Lower lobe of right lung (tissue), 2 donors: ENCODE results near the gene KCNQ4. TPM values are rescaled to one million over a fixed set of nuclear protein-coding genes. Genes with fewer than 3 reads are reported as not detected.

Experiments
- ATAC-seq, 2 donors: fragments of 200-7000 bp; cut with Tn5 transposase; one replicate each; pipeline ENCODE4 v1.9.1; 2020 to 2022; ENCODE audit warnings: mild to moderate bottlenecking in 2 of 2, moderate library complexity in 2 of 2
- DNase-seq: peaks from one replicate; pipeline ENCODE4 v3.0.0-alpha.2; 2020
- H3K27ac ChIP-seq: fragments of 200-600 bp; one replicate; pipeline ENCODE4 v1.8.0; 2022
- H3K27me3 ChIP-seq: fragments of 200-600 bp; one replicate; pipeline ENCODE4 v1.8.0; 2022; ENCODE audit warnings: low read depth
- H3K36me3 ChIP-seq: fragments of 200-600 bp; one replicate; pipeline ENCODE4 v1.8.0; 2022; ENCODE audit warnings: mild to moderate bottlenecking
- H3K4me1 ChIP-seq: fragments of 200-600 bp; one replicate; pipeline ENCODE4 v1.8.0; 2022
- H3K4me3 ChIP-seq: fragments of 200-600 bp; one replicate; pipeline ENCODE4 v1.8.0; 2022; ENCODE audit warnings: mild to moderate bottlenecking
- H3K9me3 ChIP-seq: fragments of 200-600 bp; one replicate; pipeline ENCODE4 v1.8.0; 2022
- intact Hi-C: fragments of 100-400 bp; cut with DNase I; formaldehyde crosslinking; loops from one replicate; pipeline ENCODE4 v1.11.0; 2022
- total RNA-seq: library from RNA; stranded (reverse); fragmentation: NEBNext Ultra II Directional; extraction: Animal tissue kit (Norgen Biotek cat#: 25700); gene quantifications from one replicate; pipeline ENCODE4 v1.2.1, GENCODE V29; 2021
- TF ChIP-seq, protein P1 (sequence below): fragments of 200-600 bp; IDR thresholded peaks from one replicate; pipeline ENCODE4 v1.8.0; 2022; ENCODE audit warnings: antibody characterized with exemption, mild to moderate bottlenecking
- donor health status: DM: no; HTN: yes; CAD: no; lungs with severe emphysema.

The KCNQ4 gene
- total RNA-seq, 1 donor from 2014 or later, result 0.89 TPM

DNA sequence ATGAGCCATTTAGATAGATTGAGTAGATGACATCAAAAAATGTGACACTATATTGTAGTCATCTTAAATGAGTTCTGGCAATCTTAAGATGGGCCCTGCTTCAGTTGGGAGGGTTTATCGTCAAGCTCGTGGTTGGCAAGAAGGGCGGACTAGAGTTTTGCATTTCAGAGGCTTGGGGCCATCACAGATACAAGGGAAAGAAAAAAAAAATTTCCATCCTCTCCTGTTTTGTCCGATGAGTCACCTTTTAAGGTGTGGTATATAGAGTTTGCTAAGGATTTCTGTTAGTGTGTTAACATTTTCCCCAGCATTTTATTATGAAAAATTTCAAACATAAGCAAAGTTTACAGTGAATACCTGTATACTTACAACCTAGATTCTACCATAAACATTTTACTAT, 31.8 kb upstream of the KCNQ4 start:
- H3K27ac ChIP-seq, result no peak overlapping the region
- ATAC-seq, result no peak
- DNase-seq, result no peak
- H3K27me3 ChIP-seq, result no peaks in the 10 kb centered on the region
- TF ChIP-seq, protein P1, sequence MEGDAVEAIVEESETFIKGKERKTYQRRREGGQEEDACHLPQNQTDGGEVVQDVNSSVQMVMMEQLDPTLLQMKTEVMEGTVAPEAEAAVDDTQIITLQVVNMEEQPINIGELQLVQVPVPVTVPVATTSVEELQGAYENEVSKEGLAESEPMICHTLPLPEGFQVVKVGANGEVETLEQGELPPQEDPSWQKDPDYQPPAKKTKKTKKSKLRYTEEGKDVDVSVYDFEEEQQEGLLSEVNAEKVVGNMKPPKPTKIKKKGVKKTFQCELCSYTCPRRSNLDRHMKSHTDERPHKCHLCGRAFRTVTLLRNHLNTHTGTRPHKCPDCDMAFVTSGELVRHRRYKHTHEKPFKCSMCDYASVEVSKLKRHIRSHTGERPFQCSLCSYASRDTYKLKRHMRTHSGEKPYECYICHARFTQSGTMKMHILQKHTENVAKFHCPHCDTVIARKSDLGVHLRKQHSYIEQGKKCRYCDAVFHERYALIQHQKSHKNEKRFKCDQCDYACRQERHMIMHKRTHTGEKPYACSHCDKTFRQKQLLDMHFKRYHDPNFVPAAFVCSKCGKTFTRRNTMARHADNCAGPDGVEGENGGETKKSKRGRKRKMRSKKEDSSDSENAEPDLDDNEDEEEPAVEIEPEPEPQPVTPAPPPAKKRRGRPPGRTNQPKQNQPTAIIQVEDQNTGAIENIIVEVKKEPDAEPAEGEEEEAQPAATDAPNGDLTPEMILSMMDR, result no peak
- intact Hi-C loops, result no loop called here
- no peaks in the 10 kb centered on the region for H3K9me3 ChIP-seq
- peaks cover 86% of the 10 kb centered on the region for H3K36me3 ChIP-seq
- H3K4me3 ChIP-seq, result no peak overlapping the region
- no peaks in the 10 kb centered on the region for H3K4me1 ChIP-seq

DNA sequence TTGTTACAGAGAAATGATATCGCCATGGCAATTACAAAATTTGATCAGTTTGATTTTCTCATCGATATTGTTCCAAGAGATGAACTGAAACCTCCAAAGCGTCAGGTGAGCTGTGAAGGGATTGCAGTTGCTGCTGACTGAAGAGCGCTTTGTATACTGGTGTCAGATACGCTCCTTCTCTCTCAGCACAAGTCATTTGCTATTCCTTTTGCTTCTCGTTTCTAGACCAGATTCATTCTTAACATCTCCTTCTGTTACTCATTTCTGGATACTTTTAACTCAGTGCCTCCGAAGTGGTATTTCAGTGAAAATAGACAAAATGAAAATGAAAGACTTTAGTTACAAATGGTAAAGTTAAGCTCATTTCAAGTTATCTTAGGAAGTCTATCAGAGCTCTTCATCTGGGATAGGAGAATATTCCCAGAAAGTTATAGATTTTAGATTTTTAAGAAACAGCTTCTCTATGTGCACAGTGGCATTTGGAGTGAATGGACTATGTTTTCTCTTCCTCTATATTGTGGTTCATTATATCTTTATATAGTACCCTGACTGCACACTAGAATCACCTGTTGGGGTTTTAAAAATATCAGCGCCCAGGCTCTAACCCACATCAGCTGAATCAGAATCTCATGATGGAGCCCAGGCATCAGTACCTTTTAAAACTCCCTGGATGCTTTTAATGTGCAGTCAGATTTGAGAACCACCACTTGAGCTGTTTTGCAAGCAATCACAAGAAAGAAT, 30.3 kb upstream of the KCNQ4 start:
- intact Hi-C loops, result no loop called here
- DNase-seq (no peak), ATAC-seq (no peak)
- TF ChIP-seq, protein P1, result no peak
- Histone ChIP-seq H3K4me3 (no peak overlapping the region), H3K27me3 (no peaks in the 10 kb centered on the region), H3K4me1 (no peaks in the 10 kb centered on the region), H3K9me3 (no peaks in the 10 kb centered on the region), H3K36me3 (peaks cover 86% of the 10 kb centered on the region), H3K27ac (no peak overlapping the region)

DNA sequence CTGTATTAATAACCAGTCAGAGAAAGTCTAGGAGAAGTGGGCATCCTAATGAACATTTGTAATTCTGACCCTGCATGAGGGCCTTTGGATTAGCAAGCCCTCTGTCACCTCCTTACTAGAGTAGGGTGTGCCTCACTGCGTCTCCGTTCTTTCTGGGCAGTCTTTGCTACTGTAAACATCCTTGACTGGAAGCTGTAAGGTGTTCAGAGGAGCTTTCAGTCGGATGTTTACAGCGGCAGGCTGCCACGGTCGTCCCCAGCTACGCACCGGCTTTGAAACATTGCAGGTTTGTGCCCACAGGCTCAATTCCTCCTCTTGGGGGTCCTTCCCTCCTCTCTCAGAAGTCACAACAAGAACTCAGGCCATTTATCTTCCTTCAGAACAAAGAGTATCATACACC, 29.4 kb upstream of the KCNQ4 start:
- no peaks in the 10 kb centered on the region for H3K27me3 ChIP-seq
- H3K4me3 ChIP-seq, result no peak overlapping the region
- intact Hi-C loops, result no loop called here
- TF ChIP-seq, protein P1, result no peak
- peak overlapping the region; percentile 21 for H3K27ac ChIP-seq
- peaks cover 86% of the 10 kb centered on the region for H3K36me3 ChIP-seq
- DNase-seq (no peak), ATAC-seq (peak in 1 of 2 donors; percentile 35)
- H3K4me1 ChIP-seq, result no peaks in the 10 kb centered on the region
- H3K9me3 ChIP-seq, result no peaks in the 10 kb centered on the region

DNA sequence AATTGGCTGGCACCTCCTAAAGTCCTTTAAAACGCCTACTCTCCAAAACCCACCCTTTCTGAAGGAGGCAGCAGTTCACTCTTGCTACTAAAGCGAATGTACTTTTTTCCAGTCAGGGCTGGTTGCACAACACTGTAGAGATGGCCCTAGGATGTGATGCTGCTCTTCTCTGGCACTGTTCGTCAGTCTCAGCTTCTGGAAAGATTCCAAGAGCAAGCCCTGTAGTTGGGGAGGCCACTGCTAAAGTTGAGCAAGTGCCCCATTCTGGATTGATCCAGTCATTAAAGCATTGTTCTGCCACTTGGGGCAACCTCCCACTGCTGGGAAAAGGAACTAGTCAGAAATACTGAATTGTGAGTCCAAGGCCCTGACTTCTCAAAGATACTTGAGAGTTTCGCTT, 28.5 kb upstream of the KCNQ4 start:
- ATAC-seq (peak in 1 of 2 donors; percentile 23), DNase-seq (no peak)
- Histone ChIP-seq H3K4me1 (no peaks in the 10 kb centered on the region), H3K36me3 (peaks cover 86% of the 10 kb centered on the region), H3K4me3 (no peak overlapping the region), H3K9me3 (no peaks in the 10 kb centered on the region), H3K27me3 (no peaks in the 10 kb centered on the region), H3K27ac (no peak overlapping the region)
- intact Hi-C loops, result no loop called here
- TF ChIP-seq, protein P1, result no peak

DNA sequence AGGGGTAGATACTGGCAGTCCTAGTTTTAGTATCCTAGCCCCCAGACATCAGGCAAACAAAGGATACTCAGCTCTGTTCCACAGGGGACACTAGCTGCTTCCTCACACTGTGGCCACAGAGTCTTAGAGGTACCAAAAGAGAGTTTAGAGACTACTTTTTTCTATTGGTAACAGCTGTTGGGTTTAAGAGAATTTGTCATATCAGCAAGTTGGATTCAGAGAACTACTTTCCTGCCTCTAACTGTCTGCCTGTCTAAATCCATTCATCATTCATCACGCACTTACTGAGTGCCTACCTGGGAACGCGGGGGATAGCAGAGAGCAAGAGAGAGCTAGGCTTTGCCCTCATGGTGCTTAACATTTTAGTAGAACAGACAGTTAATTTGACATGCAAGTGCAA, 27.1 kb upstream of the KCNQ4 start:
- Histone ChIP-seq H3K27ac (no peak overlapping the region), H3K36me3 (peaks cover 87% of the 10 kb centered on the region), H3K4me1 (no peaks in the 10 kb centered on the region), H3K4me3 (no peak overlapping the region), H3K27me3 (no peaks in the 10 kb centered on the region), H3K9me3 (no peaks in the 10 kb centered on the region)
- DNase-seq (no peak), ATAC-seq (no peak)
- intact Hi-C loops, result no loop called here
- TF ChIP-seq, protein P1, result no peak
